H4 (cell line): ENCODE measurements around the gene CRLF2. TPM values are rescaled to one million over a fixed set of nuclear protein-coding genes. Genes with fewer than 3 reads are reported as not detected.
A peak's percentile ranks its signal among the peaks of the same experiment; 100 is the strongest.
"Not testable (repeated sequence)": the region's sequence is repeated elsewhere in the genome, so short reads cannot be mapped to it uniquely, and the experiment has no call there.

Experiments
- DNase-seq: peaks from one replicate; pipeline ENCODE4 v3.0.0-alpha.2; 2015; ENCODE audit warnings: low spot score
- total RNA-seq: library from RNA; depleted of rRNA; stranded (reverse); fragments of >200 nt; shearing (Covaris generic); gene quantifications from 2 replicates; pipeline ENCODE4 v1.2.3, GENCODE V29; 2014; rRNA removed

Gene CRLF2
- total RNA-seq, 1 experiment from 2014 or later, result not detected

GRCh38 chrX:1167466-1167865, 45.0 kb downstream of the CRLF2 start:
- no peak for DNase-seq

DNA sequence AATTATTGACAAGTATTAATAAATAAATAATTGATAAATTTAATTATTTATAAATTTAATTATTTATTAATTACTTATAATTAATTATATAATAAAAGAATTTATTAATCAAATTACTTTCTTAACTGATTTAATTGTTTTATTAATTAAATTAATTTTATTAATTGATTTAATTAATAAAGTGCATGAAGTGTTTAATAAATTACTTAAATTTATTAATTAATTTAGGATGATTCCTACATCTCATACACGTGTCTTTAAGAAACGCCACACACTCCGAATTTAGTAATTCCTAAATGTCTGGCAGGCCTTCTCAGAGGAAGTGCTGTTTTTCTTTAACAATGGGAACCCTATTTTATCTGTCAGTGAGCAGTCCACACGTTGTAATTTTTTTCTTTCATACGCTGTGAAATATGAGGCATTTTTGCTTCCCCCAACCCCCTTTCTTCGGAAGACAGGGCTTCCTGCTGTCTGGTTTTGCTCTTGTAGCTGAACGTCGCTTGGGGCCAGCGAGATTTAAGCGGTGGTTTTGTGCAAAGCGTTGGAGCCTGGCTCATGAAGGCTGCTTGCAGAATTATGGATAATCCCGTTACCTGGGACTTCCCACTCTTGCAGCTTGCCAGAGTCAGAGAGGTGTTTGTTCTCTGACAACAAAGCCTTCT, 46.8 kb downstream of the CRLF2 start:
- DNase-seq, result no peak

- DNase-seq, result no peak
Measured at GRCh38 chrX:1164322-1165288, 47.8 kb downstream of the CRLF2 start.

DNA sequence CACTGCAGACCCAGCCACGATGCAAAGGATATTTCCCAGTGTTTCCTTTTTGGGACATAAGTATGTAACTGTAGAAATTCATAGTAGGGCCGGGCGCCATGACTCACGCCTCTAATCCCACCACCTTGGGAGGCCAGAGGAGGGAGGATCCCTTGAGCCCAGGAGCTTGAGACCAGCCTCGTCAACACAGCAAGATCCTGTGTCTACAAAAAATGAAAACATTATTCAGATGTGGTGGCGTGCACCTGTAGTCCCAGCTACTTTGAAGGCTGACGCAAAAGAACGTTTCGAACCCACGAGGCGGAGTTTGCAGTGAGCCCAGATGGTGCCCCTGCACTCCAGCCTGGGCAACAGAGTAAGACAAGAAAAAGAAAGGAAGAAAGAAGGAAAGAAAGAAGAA, 49.2 kb downstream of the CRLF2 start:
- no peak for DNase-seq

GRCh38 chrX:1162119-1162916, 50.1 kb downstream of the CRLF2 start:
- no peak for DNase-seq

- no peak for DNase-seq
Measured at GRCh38 chrX:1159548-1159947, 52.9 kb downstream of the CRLF2 start.

GRCh38 chrX:1156681-1157455, 55.6 kb downstream of the CRLF2 start:
- not testable (repeated sequence) for DNase-seq

- DNase-seq, result peak; percentile 91
Measured at GRCh38 chrX:1153940-1154339, 58.5 kb downstream of the CRLF2 start.

GRCh38 chrX:1152090-1152489, 60.4 kb downstream of the CRLF2 start:
- DNase-seq, result no peak

- no peak for DNase-seq
Measured at GRCh38 chrX:1151378-1152077, 60.9 kb downstream of the CRLF2 start.

- DNase-seq, result no peak
Measured at GRCh38 chrX:1150569-1151347, 61.7 kb downstream of the CRLF2 start.

DNA sequence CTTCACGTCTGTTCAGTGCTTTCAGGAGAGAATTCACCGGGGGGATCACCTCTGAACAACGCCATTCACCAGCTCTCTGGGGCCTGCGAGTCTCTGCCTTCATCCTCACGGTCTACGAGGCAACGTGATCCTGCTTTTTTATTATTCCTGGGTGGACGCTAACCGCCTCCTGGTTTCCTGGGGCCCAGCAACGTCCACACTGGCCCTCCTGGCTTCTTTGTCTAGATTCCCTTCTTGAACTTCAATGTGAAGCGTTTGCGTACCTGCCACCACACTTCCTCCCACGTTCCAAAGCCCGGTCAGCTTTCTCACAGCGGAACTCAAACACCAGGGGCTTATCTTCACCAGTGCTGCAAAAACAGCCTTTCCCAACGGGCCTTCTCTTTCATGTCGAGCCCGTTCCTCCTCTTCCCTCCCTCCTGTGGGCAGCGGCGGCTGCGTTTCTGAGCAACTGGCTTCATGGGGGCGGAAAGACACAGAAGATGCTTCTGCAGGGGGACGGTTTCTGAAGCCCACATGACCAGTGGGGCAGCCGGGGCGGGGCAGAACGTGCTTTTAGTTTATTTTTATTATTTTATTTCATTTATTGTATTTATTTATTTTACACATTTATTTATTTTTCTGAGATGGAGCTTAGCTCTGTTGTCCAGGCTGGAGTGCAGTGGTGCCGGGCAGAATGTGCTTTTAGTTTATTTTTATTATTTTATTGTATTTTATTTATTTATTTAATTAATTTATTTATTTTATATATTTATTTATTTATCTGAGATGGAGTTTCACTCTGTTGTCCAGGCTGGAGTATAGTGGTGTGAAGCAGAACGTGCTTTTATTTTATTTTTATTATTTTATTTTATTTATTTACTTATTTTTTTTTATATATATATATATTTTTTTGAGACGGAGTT, 64.6 kb downstream of the CRLF2 start:
- DNase-seq, result no peak

GRCh38 chrX:1144293-1144692, 68.2 kb downstream of the CRLF2 start:
- DNase-seq, result peak; percentile 58

Other genes with a start within 250 kb of the CRLF2 start
- 0.06 and 0.21 TPM in 2 replicates for gene CSF2RA, start 56.2 kb upstream of the CRLF2 start, total RNA-seq
- 0.72 and 1.1 TPM in 2 replicates for gene IL3RA, start 124.1 kb upstream of the CRLF2 start, total RNA-seq
- 245 and 252 TPM in 2 replicates for gene SLC25A6, start 179.5 kb upstream of the CRLF2 start, total RNA-seq
- 0.72 and 5.0 TPM in 2 replicates for gene ASMTL, start 240.3 kb upstream of the CRLF2 start, total RNA-seq